Measurements from ENCODE around the gene UGP2.
"Not testable (repeated sequence)": the region's sequence is repeated elsewhere in the genome, so short reads cannot be mapped to it uniquely, and the experiment has no call there.

UGP2 gene

GRCh38 chr2:63903003-63903402 lies 61.3 kb downstream of the UGP2 start:
- H3K9me3 Mint-ChIP-seq, result peaks cover 18% of the 10 kb centered on the region
- intact Hi-C loops (cut with micrococcal nuclease), result no loop called here
- H3K27me3 Mint-ChIP-seq, result no peaks in the 10 kb centered on the region
- H3K27ac Mint-ChIP-seq, result no peak overlapping the region
- H3K36me3 Mint-ChIP-seq (ENCODE audit: low read depth), result peaks cover 93% of the 10 kb centered on the region
- no peak overlapping the region for H3K4me3 Mint-ChIP-seq
- H3K4me1 Mint-ChIP-seq (ENCODE audit: low read depth), result no peaks in the 10 kb centered on the region

DNA sequence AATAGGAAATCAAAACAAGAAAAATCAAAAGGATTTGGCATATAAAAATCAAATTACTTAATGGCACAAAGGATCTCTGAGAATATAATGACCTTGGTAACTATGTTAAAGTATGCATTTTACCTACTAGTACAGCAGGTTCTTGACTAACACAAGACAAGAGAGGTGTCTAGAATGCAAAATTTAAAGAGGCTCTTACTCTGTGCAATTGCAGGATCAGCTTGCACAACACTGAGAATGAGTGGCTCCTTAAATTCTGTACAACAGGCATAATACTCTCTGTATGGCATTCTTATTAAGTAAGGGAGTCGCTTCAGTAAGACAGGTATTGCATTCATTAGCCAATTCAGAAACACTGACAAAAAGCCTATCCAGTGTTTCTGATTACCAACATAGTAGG lies 72.6 kb downstream of the UGP2 start:
- Mint-ChIP-seq H3K36me3 (ENCODE audit: low read depth) (peaks cover 84% of the 10 kb centered on the region), H3K27me3 (no peaks in the 10 kb centered on the region), H3K4me1 (ENCODE audit: low read depth) (no peaks in the 10 kb centered on the region), H3K4me3 (no peak overlapping the region), H3K9me3 (no peaks in the 10 kb centered on the region), H3K27ac (no peak overlapping the region)
- intact Hi-C loops (cut with micrococcal nuclease), result no loop called here

- intact Hi-C loops (cut with micrococcal nuclease), result no loop called here
- Mint-ChIP-seq H3K27me3 (no peaks in the 10 kb centered on the region), H3K36me3 (ENCODE audit: low read depth) (peaks cover 67% of the 10 kb centered on the region), H3K27ac (no peak overlapping the region), H3K9me3 (no peaks in the 10 kb centered on the region), H3K4me3 (no peak overlapping the region), H3K4me1 (ENCODE audit: low read depth) (no peaks in the 10 kb centered on the region)
Observed at GRCh38 chr2:63926815-63927214, 85.1 kb downstream of the UGP2 start.

DNA sequence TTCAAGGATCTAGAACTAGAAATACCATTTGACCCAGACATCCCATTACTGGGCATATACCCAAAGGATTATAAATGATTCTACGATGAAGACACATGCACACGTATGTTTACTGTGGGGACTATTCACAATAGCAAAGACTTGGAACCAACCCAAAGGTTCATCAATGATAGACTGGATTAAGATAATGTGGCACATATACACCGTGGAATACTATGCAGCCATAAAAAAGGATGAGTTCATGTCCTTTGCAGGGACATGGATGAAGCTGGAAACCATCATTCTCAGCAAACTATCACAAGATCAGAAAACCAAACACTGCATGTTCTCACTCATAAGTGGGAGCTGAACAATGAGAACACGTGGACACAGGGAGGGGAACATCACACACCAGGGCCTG lies 90.4 kb downstream of the UGP2 start:
- peaks cover 81% of the 10 kb centered on the region for H3K36me3 Mint-ChIP-seq (ENCODE audit: low read depth)
- H3K27me3 Mint-ChIP-seq; H3K27ac Mint-ChIP-seq; intact Hi-C loops (cut with micrococcal nuclease); H3K4me1 Mint-ChIP-seq (ENCODE audit: low read depth); H3K4me3 Mint-ChIP-seq; H3K9me3 Mint-ChIP-seq: not testable (repeated sequence)

All from dendritic cell treated with granulocyte-macrophage colony-stimulating factor and Interleukin-4, amounts not matched to agents 40 ng/mL and 50 ng/mL, for 4 days (primary cell).